DND-41 (cell line): Measurements from ENCODE around the gene HIPK4.

ENCODE experiments used
- ATAC-seq: fragments of 200-7000 bp; cut with Tn5 transposase; 3 replicates; pipeline ENCODE4 v1.9.1; 2021; ENCODE audit warnings: low read depth; ENCODE audit not compliant: insufficient read depth
- DNase-seq: peaks from one replicate; pipeline ENCODE4 v3.0.0-alpha.2; 2020
- H2AFZ ChIP-seq: 2 replicates; pipeline ENCODE4 v1.6.0; 2012; ENCODE audit warnings: low read depth, low read length
- H3K27ac ChIP-seq: 2 replicates; pipeline ENCODE4 v1.5.1; 2012; ENCODE audit warnings: low read length, inconsistent platforms
- H3K27me3 ChIP-seq: fragments of 200-600 bp; sonication (generic); 2 replicates; pipeline ENCODE4 v1.6.0; 2012; ENCODE audit warnings: low read length, mild to moderate bottlenecking, inconsistent platforms; ENCODE audit not compliant: insufficient read depth, poor library complexity
- H3K36me3 ChIP-seq: 2 replicates; pipeline ENCODE4 v1.5.1; 2012; ENCODE audit warnings: low read length, inconsistent platforms; ENCODE audit not compliant: insufficient read depth
- H3K4me1 ChIP-seq: 2 replicates; pipeline ENCODE4 v1.5.1; 2012; ENCODE audit warnings: mild to moderate bottlenecking, low read length; ENCODE audit not compliant: insufficient read depth
- H3K4me2 ChIP-seq: 2 replicates; pipeline ENCODE4 v1.6.0; 2012; ENCODE audit warnings: mild to moderate bottlenecking, moderate library complexity, low read length, inconsistent platforms; ENCODE audit not compliant: insufficient read depth
- H3K4me3 ChIP-seq, 2 experiments: fragments of 200-600 bp in 1 of 2; shearing (Covaris generic) in 1 of 2; 2 replicates each; pipeline ENCODE4 v1.5.1; 2012 to 2016; ENCODE audit warnings: inconsistent platforms in 2 of 2, low read length in 2 of 2, mild to moderate bottlenecking in 2 of 2, low read depth in 1 of 2, moderate library complexity in 1 of 2
- H3K79me2 ChIP-seq: 2 replicates; pipeline ENCODE4 v1.6.0; 2012; ENCODE audit warnings: low read length, inconsistent platforms; ENCODE audit not compliant: insufficient read depth
- H3K9ac ChIP-seq: 2 replicates; pipeline ENCODE4 v1.6.0; 2012; ENCODE audit warnings: low read depth, mild to moderate bottlenecking, inconsistent platforms, low read length, moderate library complexity
- H3K9me3 ChIP-seq: 2 replicates; pipeline ENCODE4 v1.5.1; 2012; ENCODE audit warnings: low read length, moderate library complexity, mild to moderate bottlenecking, inconsistent platforms; ENCODE audit not compliant: insufficient read depth, severe bottlenecking
- H4K20me1 ChIP-seq: 2 replicates; pipeline ENCODE4 v1.6.0; 2012; ENCODE audit warnings: low read length; ENCODE audit not compliant: insufficient read depth
- CTCF ChIP-seq: IDR thresholded peaks from 2 replicates; pipeline ENCODE4 v1.5.1; 2012; ENCODE audit warnings: borderline replicate concordance, low read length, moderate library complexity, mild to moderate bottlenecking; ENCODE audit not compliant: poor library complexity, severe bottlenecking; ENCODE audit errors: extremely low read depth
- EZH2 ChIP-seq: IDR thresholded peaks from 3 replicates; pipeline ENCODE4 v1.6.1; 2012; ENCODE audit warnings: borderline replicate concordance, low read depth, mild to moderate bottlenecking, moderate library complexity, low read length, inconsistent platforms; ENCODE audit not compliant: severe bottlenecking

Gene HIPK4

GRCh38 chr19:40332669-40333068 is 57.3 kb downstream of the HIPK4 start:
- TF ChIP-seq CTCF: no peak
- no peak for TF ChIP-seq EZH2
- Histone ChIP-seq H4K20me1 (peaks cover 27% of the 10 kb centered on the region), H3K27ac (no peak overlapping the region), H3K79me2 (peaks cover 12% of the 10 kb centered on the region), H3K36me3 (peaks cover 79% of the 10 kb centered on the region), H3K27me3 (no peaks in the 10 kb centered on the region), H2AFZ (no peak overlapping the region), H3K4me3 (no peak overlapping the region), H3K9ac (no peak overlapping the region), H3K4me1 (no peaks in the 10 kb centered on the region), H3K9me3 (no peaks in the 10 kb centered on the region), H3K4me2 (no peak overlapping the region)
- no peak for DNase-seq
- no peak for ATAC-seq

- no peak overlapping the region for H3K9ac ChIP-seq
- H3K9me3 ChIP-seq: no peaks in the 10 kb centered on the region
- H3K27me3 ChIP-seq: no peaks in the 10 kb centered on the region
- no peak overlapping the region for H3K27ac ChIP-seq
- TF ChIP-seq CTCF: no peak
- no peak for TF ChIP-seq EZH2
- DNase-seq (no peak), ATAC-seq (no peak)
- no peak overlapping the region for H2AFZ ChIP-seq
- H3K4me3 ChIP-seq: no peak overlapping the region
- H3K4me2 ChIP-seq: no peak overlapping the region
- peaks cover 81% of the 10 kb centered on the region for H3K36me3 ChIP-seq
- peaks cover 21% of the 10 kb centered on the region; the same call in 1 of the 2 replicates for H4K20me1 ChIP-seq
- H3K4me1 ChIP-seq: no peaks in the 10 kb centered on the region
- H3K79me2 ChIP-seq: no peaks in the 10 kb centered on the region
Measured at GRCh38 chr19:40331052-40331451, 58.9 kb downstream of the HIPK4 start.
